HEK293 (cell line): ENCODE measurements around the gene SEM1.

Experiments used
- CTCF ChIP-seq: fragments of 450-650 bp; formaldehyde crosslinking; IDR thresholded peaks from 2 replicates; pipeline ENCODE4 v1.5.1; 2016; ENCODE audit warnings: missing biosample characterization, missing genetic modification characterization
- ELK4 ChIP-seq: IDR thresholded peaks from 2 replicates; pipeline ENCODE4 v1.6.1; 2011; ENCODE audit warnings: mild to moderate bottlenecking, low read depth, low read length, borderline replicate concordance
- SALL2 ChIP-seq: fragments of 450-650 bp; formaldehyde crosslinking; IDR thresholded peaks from 2 replicates; pipeline ENCODE4 v1.5.0; 2017; ENCODE audit warnings: missing biosample characterization, mild to moderate bottlenecking, missing genetic modification characterization, borderline replicate concordance
- SETDB1 ChIP-seq: IDR thresholded peaks from one replicate; pipeline ENCODE4 v1.6.1; 2017; ENCODE audit warnings: mild to moderate bottlenecking, low read length, moderate library complexity, mixed read lengths; ENCODE audit not compliant: insufficient read length
- TCF7L2 ChIP-seq: IDR thresholded peaks from 2 replicates; pipeline ENCODE4 v1.6.1; 2011; ENCODE audit warnings: low read depth, mild to moderate bottlenecking, inconsistent platforms, low read length, moderate library complexity, borderline replicate concordance
- ZEB2 ChIP-seq: fragments of 450-650 bp; formaldehyde crosslinking; IDR thresholded peaks from 2 replicates; pipeline ENCODE4 v1.5.1; 2016; ENCODE audit warnings: missing biosample characterization, missing genetic modification characterization
- ZNF184 ChIP-seq: fragments of 450-650 bp; IDR thresholded peaks from 2 replicates; pipeline ENCODE4 v1.5.1; 2018; ENCODE audit warnings: missing biosample characterization, mild to moderate bottlenecking, missing genetic modification characterization
- ZNF24 ChIP-seq: fragments of 450-650 bp; formaldehyde crosslinking; IDR thresholded peaks from 2 replicates; pipeline ENCODE4 v1.5.1; 2016; ENCODE audit warnings: missing biosample characterization, missing genetic modification characterization
- ZNF274 ChIP-seq, 2 experiments: fragments of 200-500 bp in 1 of 2; fragments of 450-650 bp in 1 of 2; sonication (Bioruptor generic) in 1 of 2; formaldehyde crosslinking in 1 of 2; IDR thresholded peaks; 2 replicates each; pipeline versions ENCODE4 v1.5.1 to v1.6.1; 2014 to 2016; ENCODE audit warnings: borderline replicate concordance in 1 of 2, inconsistent platforms in 1 of 2, low read length in 1 of 2, missing biosample characterization in 1 of 2, missing genetic modification characterization in 1 of 2
- ZNF670 ChIP-seq: fragments of 450-650 bp; formaldehyde crosslinking; IDR thresholded peaks from 2 replicates; pipeline ENCODE4 v1.5.1; 2016; ENCODE audit warnings: missing biosample characterization, missing genetic modification characterization, low read depth
- ZNF701 ChIP-seq: fragments of 450-650 bp; formaldehyde crosslinking; IDR thresholded peaks from 2 replicates; pipeline ENCODE4 v1.5.1; 2016; ENCODE audit warnings: missing biosample characterization, missing genetic modification characterization
- ZXDB ChIP-seq: fragments of 450-650 bp; formaldehyde crosslinking; IDR thresholded peaks from 2 replicates; pipeline ENCODE4 v1.5.1; 2016; ENCODE audit warnings: missing biosample characterization, missing genetic modification characterization

DNA sequence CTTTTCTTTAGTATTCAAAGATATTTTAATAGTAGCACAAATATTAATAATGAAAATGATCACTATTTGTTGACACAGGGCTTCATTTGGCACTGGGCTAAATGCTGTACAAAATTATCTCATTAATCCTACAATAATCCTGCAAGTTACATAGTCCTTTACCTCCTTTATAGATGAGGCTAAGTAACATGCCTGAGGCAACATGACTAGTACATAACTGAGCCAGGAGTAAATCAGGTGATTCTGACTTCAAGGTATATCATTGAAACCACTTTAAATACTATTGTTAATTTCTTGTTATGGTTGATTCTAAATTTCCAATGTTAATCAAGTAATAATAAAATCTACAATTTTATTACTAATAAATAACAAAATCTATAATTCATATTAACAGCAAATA lies 39.8 kb downstream of the SEM1 start:
- TF ChIP-seq ZNF274 (IDR thresholded peaks at IDR 0.05; ENCODE audit: low read length) (no peak), ZNF274 (tag by site-specific recombination; IDR thresholded peaks at IDR 0.05; ENCODE audit: borderline replicate concordance) (no peak), CTCF (no peak), SETDB1 (no peak), ZNF670 (tag by site-specific recombination) (no peak), ZNF24 (tag by site-specific recombination) (no peak), ZEB2 (no peak), ZNF184 (tag by site-specific recombination) (no peak), ZNF701 (tag by site-specific recombination) (no peak), SALL2 (no peak), ZXDB (tag by site-specific recombination) (no peak), TCF7L2 (no peak), ELK4 (no peak)
